Activated effector memory CD4-positive, alpha-beta T cell treated with Interleukin-2 at 50 U/mL for 16 hours (primary cell): Measurements from ENCODE around the gene IRF3.

Source experiments
- DNase-seq: peaks from one replicate; pipeline ENCODE4 v3.0.0-alpha.2; 2020

Gene IRF3, protein sequence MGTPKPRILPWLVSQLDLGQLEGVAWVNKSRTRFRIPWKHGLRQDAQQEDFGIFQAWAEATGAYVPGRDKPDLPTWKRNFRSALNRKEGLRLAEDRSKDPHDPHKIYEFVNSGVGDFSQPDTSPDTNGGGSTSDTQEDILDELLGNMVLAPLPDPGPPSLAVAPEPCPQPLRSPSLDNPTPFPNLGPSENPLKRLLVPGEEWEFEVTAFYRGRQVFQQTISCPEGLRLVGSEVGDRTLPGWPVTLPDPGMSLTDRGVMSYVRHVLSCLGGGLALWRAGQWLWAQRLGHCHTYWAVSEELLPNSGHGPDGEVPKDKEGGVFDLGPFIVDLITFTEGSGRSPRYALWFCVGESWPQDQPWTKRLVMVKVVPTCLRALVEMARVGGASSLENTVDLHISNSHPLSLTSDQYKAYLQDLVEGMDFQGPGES

DNA sequence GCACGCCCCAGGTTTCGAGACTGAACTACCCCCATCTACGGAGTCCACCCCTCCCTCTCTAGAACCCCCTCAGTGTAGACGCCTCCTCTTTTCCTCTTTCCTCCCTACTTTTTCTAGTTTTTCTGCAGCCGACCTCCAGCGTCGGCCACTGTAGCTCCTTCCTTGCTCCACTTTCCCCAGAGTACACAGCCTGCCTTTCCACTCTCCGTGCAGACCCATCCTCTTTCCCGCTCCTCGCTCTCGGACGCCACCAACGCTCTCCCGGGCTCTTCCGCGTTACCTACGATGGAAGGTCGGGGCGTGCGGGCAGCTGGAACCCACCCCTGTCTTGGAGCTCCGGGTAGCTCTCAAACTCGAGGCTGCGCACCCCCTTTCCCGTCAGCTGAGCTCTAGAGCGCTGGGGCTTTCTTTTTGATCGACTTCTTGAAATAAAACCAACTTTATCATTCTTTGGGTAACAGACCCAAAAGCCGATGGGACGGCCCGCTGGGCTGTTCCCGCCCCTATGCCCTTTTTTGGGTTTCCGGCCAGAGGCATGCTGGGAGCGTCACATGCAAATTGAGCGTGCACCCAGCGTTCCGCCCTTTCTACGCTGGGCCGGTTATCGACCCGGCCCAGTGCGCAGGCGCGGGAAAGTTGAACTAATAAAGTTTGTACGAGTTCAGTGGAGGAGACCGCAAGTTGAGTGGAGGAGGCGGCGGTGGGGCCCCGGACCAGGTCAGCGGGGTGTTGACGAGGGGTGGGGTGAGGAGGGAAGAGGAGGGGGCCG, at the start of gene IRF3, which contains the start of gene BCL2L12:
TSS of gene IRF3 (minus strand) at position 507 of the 769 bp plus-strand sequence. CDS start 1,019 bp downstream, outside the sequence.
TSS of gene BCL2L12 (plus strand) at position 583 of the 769 bp plus-strand sequence. CDS start 760 bp downstream, outside the sequence.
- peak; percentile 99 for DNase-seq

DNA sequence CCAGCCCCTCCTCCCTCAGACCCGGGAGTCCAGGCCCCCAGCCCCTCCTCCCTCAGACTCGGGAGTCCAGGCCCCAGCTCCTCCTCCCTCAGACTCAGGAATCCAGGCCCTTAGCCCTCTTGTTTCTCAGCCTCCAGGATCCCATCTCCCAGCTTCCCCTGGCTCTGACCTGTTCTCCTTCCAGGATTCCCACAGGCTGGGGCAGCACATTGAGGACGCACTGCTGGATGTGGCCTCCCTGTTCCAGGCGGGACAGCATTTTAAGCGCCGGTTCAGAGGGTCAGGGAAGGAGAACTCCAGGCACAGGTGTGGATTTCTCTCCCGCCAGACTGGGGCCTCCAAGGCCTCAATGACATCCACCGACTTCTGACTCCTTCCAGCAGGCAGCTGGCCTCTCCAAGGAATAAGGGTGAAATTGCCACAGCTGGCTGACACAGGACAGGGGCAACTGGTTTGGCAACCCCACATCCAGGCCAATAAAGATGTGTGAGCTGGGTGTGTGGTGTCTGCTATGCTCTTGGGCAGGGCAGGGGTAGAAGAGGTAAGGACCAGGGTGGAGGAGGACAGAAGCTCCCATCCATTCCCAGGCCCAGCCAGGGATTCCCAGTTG, 47.7 kb upstream of the IRF3 start:
- DNase-seq: no peak

DNA sequence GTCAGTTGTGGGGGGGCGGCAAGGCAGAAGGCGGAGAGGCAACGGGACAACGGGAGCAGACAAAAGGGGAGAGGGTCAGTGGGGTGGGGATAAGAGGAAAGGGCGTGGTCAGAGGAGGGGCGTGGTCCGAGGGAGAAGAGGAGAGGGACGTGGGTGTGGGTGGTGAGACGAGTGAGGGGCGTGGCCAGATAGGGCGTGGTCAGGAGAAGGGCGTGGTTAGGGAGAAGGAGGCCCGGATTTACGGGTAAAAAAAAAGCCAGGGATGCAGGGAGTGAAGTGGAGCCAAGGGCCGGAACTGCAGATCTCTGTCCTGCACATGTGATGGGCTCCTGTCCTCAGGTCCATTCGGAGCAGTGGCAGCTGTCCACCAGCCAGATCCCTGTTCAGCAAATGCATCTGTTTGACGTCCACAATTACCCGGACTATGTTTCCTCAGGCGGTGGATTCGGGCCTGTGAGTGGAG, 46.8 kb upstream of the IRF3 start:
- DNase-seq: no peak

DNA sequence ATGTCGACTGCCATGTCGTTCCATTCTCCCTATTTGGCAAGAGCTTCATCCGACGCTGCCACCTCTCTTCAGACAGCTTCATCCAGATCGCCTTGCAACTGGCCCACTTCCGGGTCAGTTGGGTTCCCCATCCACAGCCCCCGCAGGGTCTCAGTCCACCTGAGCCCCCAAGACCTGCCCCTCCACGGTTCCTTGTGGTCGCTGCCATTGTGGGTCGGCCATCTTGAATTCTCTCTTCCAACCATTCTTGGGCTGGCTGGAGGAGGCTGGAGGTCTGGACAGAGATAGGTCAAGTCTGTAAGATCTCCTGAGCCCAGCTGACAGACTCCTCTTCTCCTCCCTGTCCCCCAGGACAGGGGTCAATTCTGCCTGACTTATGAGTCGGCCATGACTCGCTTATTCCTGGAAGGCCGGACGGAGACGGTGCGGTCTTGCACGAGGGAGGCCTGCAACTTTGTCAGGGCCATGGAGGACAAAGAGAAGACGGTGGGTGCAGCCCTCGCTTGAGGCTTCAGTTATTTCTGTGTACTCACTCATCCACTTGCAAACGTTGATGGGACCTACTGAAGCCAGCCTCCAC, 44.8 kb upstream of the IRF3 start:
- no peak for DNase-seq

DNA sequence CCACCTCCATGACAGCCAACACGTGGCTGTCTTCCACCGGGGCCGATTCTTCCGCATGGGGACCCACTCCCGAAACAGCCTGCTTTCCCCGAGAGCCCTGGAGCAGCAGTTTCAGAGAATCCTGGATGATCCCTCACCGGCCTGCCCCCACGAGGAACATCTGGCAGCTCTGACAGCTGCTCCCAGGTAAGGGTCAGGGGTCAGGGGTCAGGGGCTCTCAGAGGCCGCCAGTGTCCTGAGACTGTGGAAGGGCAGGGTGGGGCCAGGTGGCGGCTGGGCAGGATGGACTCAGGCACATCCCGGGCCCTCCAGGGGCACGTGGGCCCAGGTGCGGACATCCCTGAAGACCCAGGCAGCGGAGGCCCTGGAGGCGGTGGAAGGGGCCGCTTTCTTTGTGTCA, 40.3 kb upstream of the IRF3 start:
- no peak for DNase-seq

DNA sequence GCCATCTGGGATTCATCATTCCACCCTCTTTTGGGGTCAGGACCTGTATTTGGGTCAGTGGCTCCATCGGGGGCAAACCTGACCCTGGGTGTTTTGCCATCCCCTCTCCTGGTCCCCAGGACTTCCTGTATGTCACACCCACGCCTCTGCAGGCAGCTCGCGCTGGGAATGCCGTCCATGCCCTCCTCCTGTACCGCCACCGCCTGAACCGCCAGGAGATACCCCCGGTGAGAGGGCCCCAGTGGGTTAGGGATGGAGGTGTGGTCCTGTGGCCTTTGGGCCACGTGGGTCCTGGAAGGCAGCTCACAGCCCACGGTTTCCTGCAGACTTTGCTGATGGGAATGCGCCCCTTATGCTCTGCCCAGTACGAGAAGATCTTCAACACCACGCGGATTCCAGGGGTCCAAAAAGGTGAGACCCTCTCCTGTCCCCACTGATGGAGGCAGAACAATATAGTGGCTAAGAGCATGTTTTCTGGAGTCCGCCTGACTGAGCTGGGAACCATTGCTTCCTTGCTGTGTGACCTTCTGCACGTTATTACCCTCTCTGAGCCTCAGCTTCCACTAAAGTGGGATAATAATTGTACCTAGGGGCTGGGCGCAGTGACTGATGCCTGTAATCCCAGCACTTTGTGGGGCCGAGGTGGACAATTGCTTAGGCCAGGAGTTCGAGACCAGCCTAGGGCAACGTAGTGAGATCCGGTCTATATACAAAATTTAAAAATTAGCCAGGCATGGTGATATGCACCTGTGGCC, 39.4 kb upstream of the IRF3 start:
- DNase-seq: no peak

DNA sequence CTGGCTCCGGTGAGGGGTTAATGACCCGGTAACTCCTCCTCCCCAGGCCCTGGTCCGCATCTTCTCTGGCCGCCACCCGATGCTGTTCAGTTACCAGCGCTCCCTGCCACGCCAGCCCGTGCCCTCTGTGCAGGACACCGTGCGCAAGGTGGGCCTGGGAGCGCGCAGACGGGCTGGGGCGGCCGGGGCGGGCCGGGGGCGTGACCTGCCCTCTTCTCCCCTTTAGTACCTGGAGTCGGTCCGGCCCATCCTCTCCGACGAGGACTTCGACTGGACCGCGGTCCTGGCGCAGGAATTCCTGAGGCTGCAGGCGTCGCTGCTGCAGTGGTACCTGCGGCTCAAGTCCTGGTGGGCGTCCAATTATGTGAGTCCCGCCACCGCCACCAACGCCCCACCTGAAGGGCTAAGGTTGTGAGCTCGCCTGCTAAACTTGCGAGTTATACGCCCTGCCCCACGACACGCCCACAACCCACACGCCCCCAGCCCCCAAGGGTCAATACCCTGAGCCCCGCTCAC, 35.7 kb upstream of the IRF3 start:
- DNase-seq: no peak

DNA sequence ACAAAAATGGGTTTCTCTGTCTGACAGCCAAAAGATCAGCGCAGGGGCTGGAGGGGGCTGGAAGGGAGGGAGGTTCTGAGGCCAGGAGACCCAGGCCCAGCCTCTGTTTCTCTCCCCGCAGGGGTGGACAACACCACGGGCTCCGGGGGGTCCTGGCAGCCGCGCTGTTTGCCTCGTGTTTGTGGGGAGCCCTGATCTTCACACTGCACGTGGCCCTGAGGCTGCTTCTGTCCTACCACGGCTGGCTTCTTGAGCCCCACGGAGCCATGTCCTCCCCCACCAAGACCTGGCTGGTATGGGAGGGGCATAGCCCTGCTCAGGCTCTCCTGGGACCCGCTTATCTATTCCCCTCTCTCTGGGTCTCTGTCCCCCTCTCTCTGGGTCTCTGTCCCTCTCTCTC, 34.9 kb upstream of the IRF3 start:
- no peak for DNase-seq

DNA sequence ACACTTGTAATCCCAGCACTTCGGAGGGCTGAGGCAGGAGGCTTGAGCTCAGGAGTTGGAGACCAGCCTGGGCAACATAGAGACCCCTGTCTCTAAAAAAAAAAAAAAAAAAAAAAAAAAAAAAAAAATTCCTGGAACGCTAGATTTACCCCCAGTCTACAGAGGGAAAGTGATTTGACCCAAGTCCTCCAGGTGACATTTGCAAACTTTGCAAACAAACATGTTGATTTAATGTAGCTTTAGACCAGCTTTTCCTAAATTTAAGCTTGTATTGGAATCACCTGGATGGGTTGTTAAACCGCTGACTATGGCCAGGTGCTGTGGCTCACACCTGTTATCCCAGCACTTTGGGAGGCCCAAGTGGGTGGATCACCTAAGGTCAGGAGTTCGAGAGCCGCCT, 33.7 kb upstream of the IRF3 start:
- no peak for DNase-seq

DNA sequence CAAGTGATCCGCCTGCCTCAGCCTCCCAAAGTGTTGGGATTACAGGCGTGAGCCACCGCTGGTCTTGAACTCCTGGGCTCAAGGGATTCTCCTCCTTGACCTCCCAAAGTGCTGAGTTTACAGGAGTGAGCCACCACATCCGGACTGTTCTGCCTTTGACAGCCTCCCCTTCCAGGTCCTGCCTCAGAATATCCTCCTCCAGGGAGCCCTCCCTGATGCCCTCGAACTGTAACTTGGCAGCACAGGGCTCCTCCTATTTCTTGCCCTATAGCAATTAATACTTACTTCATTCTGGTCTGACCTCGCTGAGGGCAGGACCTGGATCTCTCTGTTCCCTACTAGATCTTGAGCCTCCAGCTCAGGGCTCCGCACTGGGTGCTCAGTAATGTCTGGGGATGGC, 31.2 kb upstream of the IRF3 start:
- DNase-seq: no peak

DNA sequence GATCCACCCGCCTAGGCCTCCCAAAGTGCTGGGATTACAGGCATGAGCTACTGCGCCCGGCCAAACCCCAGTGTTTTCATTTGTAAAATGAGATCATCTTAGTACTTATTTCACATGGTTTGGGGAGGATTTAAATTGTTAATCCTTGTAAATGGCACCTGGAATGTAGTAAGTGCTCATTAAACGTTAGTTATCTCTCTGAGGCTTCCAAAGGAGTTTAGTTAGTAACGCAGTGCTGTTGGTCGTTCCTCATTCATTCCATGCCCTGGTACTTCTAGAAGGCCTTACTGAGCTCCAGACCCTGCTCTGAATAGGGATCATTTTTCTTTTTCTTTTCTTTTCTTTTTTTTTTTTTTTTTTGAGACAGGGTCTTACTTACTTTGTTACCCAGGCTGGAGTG, 30.5 kb upstream of the IRF3 start:
- no peak for DNase-seq

DNA sequence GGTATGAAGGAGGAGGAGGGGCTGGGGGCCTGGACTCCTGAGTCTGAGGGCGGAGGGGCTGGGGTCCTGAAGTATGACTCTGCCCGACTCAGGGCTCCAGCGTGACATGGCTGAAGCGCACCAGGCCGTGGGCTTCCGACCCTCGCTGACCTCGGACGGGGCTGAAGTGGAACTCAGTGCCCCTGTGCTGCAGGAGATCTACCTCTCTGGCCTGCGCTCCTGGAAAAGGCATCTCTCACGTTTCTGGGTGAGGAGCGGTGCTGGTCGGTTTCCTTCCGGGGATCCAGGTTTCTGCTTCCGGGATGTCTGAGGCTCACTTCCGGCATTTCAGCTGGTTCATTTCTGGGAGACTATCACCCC, 26.5 kb upstream of the IRF3 start:
- no peak for DNase-seq

DNA sequence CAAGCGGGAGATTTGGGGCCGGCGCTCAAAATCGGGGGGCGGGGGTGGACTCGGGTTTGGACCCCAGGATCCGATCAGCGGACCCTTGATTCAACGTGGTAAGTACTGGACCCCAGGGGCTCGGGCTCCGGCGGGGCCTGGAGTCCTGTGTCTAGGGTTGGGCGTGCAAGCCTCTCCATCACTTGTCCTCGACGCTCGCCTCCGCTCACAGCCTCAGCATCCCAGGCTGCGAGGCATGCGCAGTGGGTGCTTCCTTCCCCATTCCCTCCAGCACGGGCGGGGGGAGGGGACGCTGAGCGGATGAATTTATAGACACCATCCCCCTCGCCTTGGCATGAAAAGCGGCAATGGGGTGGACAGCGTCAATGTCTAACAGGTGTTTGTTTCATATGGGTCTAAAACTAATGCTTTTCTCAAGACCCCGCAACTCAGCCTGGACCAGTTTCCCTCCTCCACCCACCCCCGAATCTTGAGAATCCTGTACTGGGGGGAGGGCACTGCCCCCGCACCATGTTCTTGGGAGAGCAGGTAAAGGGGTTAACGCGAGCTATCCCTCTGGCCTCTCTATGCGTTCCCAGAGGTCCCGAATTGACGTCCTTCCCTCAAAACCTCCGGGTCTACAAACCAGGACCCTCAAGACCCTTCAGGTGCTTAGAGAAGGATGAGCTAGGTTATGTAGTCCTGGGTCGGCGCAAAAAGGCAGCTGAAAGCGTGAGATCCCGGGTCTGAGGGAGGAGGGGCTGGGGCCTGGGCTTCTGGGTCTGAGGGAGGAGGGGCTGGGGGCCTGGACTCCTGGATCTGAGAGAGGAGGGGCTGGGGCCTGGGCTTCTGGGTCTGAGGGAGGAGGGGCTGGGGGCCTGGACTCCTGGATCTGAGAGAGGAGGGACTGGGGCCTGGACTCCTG, 25.8 kb upstream of the IRF3 start:
- no peak for DNase-seq

DNA sequence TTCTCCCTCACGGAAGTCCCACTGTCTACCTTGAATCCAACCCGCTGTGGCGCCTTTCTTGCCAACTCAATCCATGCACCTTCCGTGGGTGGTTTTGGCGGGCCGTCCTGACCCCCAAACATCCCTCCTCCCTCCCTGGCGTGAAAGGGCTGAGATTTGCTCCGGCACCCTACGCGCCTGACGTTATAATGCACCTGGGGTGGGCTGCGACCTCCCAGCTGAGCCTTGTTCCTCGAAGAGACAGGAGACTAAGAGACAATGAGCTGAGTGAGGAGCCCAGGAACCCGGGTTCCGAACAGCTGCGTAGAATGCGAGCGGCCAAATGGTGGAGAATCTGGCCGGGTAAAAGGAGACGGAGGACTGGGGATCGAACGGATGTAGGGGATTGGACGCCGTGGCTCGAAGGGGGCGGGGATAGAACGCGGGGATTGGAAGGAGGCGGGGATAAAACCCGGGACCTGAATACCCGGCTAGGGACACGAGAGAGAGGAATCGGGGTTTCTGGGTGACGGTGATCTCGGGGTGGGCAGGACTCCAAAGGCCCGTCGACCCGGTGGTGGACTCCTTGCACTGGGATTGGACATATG, 25.1 kb upstream of the IRF3 start, which contains the start of gene CPT1C:
TSS of gene CPT1C (plus strand) at position 461 of the 587 bp plus-strand sequence. CDS start 1,137 bp downstream, outside the sequence.
- DNase-seq: peak; percentile 26

DNA sequence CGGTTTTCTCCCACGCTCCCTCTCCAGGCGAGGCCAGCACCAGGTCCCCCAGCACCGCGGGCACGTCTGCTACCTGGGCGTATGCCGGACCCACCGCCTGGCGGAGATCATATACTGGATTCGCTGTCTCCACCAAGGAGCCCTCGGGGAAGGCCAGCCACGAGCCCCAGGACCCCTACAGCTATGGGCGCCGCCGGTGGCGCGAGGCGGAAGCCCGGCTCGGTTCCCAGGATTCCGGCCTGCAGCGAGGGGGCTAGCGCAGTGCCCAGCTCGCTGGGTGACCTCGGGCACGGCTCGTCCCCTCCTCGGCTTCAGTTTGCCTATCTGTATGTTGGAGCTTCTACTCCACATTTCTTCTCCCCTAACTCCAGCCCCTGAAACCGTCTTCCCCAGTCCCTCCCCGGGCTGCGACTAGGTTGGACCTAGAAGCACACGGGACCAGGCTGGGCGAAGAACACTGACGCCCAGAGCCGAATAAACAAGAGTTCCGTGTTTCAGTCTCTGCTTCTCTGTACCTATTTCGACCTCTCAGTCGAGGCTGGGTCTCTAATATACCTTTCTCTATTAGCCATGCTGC, 24.5 kb upstream of the IRF3 start:
- DNase-seq: no peak

DNA sequence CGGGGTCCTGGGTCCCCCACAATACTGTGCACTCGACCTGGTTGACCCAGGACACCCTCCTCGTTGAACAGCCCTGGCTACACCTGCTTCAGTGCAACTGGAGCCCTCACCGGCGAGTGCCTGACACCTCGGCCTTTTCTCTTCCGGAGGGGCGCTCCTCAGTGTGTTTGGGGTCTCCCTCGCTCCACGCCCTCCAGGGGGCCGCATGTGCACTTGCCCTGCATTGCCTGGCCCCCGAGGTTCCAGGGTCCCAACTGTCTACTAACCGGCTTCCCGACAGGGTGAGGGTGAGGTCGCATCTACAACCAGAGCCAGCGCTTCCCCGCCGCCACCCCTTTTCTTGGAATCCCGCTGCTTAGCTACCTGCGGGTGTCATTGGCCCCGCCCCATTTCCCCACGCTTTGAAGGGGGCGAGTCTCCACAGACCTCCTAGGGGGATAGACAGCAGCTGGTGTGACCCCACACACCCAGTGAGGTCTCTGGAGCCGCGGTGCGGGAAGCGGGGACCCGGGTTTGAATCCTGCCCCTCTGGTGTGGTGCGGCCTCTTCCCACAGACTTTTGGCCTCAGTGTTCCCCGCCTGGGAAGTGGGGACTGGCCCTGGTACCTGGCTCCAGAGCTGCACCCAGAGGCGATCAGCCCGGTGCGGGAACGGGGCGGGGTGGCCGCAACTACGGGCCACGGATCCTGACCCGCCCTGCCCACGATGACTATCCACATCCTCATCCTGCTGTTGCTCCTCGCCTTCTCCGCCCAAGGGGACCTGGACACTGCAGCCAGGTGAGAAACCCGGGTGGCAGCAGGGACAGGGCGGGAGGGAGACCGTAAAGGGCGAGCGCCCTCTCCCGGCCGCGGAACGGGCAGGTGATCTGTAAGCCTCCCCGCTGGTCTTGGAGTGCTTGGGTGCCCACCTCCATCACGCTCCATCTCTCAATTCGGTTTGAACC, 23.7 kb upstream of the IRF3 start, which contains the start of gene ADM5:
TSS of gene ADM5 (plus strand) at position 462 of the 946 bp plus-strand sequence. CDS start at position 706, 244 bp downstream.
- DNase-seq: peak; percentile 17

DNA sequence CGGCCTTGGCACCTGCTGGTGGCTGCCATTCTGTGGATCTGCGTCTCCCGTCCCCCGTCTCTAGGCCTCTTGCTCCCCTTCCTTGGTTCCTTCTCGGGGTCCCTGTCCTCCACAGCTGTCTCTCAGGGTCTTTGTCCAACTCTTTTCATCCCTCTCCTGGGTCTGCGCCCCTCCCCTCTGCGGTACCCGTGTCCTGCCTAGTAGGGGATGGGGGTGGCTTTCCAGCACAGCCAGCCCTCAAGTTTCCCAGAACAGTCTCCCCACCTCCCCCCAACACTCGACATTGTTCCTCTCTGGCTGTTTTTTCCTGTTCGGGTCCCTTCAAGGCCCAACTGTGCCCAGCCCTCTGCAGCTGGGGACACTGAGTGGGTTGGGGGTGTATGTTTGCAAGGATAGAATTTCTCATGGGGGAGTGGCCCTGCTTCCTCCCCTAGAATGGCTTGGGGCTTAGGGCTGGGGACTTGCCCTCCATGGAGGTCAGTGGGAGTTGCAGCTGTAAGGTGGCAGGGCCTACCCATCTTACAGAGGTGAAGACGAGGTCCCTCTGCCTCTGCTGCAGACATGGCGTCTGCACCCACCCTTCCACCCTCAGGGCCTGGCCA, 23.0 kb upstream of the IRF3 start:
- DNase-seq: no peak

DNA sequence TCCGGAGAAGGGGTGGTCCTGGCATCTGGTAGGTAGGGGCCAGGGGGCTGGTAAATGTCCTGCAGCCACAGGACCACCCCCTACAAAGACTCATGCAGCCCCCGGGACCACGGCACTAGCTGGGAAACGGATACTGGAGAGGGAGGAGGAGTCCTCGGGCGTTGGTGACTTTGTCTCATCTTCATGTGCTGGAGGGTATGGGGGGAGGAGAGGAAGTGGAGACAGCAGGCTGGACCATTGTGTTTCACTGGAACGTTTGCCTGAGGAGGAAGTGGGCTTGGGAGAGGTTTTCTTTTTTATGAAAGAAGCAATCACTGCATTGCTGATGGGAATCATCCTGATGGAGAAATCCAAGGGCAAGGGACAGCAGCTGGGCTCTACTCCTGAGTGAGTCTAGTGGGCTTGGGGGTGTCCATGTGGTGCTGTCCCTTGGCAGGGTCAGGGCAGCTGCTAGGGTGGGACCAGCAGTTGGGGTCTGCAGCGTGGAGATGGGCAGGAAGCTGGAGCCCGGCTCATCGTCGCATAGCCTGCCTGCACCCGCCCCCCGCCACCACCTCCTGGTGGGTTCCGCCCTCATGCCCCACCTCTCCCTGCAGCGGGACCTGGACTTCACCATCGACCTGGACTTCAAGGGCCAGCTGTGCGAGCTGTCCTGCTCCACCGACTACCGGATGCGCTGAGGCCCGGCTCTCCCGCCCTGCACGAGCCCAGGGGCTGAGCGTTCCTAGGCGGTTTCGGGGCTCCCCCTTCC, 22.1 kb upstream of the IRF3 start:
- no peak for DNase-seq
